Measurements from ENCODE around the gene RAMACL. TPM values are rescaled to one million over a fixed set of nuclear protein-coding genes. Genes with fewer than 3 reads are reported as not detected.

RAMACL gene
- total RNA-seq, 1 donor from 2014 or later, result 0.85 TPM

DNA sequence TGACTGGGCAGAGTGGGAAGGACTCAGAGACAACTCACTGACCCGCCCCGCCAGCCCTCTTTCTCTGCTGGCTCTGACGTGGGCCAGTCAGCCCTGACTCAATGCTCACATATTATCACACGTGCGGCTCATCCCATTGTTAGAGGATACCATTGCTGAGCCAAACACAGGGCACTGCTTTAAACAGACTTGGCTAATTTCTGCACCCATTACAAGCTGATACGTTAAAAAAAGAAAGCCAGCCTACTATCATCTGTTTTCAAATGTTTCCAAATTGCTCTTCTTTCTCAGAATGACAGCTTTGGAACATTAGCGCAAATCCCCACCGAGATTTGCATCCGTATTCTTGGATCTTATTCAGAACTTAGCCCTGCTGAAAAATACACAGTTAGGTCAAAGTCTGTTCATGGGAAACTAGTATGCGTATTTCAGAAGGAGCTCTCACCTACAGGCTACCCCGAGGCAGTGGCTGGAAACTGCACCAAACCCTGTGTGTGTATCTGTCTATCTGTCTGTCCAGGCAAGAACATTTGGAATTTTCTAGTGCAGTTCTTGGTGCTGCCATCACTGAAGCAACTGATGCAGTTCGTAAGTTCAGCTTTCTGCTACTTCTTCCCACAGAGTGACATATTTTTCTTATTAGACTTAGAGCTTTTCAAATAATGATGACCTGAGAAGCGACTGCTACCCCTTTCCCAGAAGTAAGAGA lies 32.8 kb downstream of the RAMACL start:
- no peak overlapping the region for H3K4me3 Mint-ChIP-seq
- H3K9me3 Mint-ChIP-seq, result peaks cover 5% of the 10 kb centered on the region
- TF ChIP-seq, protein P1, sequence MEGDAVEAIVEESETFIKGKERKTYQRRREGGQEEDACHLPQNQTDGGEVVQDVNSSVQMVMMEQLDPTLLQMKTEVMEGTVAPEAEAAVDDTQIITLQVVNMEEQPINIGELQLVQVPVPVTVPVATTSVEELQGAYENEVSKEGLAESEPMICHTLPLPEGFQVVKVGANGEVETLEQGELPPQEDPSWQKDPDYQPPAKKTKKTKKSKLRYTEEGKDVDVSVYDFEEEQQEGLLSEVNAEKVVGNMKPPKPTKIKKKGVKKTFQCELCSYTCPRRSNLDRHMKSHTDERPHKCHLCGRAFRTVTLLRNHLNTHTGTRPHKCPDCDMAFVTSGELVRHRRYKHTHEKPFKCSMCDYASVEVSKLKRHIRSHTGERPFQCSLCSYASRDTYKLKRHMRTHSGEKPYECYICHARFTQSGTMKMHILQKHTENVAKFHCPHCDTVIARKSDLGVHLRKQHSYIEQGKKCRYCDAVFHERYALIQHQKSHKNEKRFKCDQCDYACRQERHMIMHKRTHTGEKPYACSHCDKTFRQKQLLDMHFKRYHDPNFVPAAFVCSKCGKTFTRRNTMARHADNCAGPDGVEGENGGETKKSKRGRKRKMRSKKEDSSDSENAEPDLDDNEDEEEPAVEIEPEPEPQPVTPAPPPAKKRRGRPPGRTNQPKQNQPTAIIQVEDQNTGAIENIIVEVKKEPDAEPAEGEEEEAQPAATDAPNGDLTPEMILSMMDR (conservative IDR thresholded peaks at IDR 0.05), result no peak
- no peaks in the 10 kb centered on the region for H3K27me3 Mint-ChIP-seq
- peaks cover 12% of the 10 kb centered on the region for H3K4me1 Mint-ChIP-seq (ENCODE audit: unreplicated experiment)
- no peak overlapping the region for H3K27ac Mint-ChIP-seq
- peaks cover 6% of the 10 kb centered on the region for H3K36me3 Mint-ChIP-seq
- DNase-seq (ENCODE audit: extremely low spot score, unreplicated experiment), result no peak

DNA sequence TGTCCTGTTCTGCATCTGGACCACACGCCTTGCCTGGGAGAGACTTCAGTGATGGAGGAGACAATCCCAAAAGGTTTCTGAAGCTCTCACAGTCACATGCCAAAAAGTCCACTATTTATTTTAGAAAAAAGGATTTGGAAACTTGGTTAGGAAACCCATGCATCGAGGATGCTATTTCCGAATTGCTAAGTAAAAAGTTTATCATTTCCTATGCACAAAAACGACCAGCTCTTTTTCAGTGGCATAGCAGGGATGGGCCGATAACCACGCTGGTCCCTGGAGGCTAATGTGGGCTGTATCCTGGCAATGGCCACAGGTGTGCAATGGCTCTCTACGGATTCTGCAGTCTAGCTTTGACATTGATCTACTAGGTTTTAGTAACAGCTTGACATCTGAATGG lies 33.9 kb downstream of the RAMACL start:
- DNase-seq (ENCODE audit: extremely low spot score, unreplicated experiment), result no peak
- TF ChIP-seq, protein P1 (conservative IDR thresholded peaks at IDR 0.05), result no peak
- Mint-ChIP-seq H3K27ac (no peak overlapping the region), H3K27me3 (no peaks in the 10 kb centered on the region), H3K36me3 (peaks cover 11% of the 10 kb centered on the region), H3K9me3 (peaks cover 5% of the 10 kb centered on the region), H3K4me3 (no peak overlapping the region), H3K4me1 (ENCODE audit: unreplicated experiment) (peaks cover 12% of the 10 kb centered on the region)

DNA sequence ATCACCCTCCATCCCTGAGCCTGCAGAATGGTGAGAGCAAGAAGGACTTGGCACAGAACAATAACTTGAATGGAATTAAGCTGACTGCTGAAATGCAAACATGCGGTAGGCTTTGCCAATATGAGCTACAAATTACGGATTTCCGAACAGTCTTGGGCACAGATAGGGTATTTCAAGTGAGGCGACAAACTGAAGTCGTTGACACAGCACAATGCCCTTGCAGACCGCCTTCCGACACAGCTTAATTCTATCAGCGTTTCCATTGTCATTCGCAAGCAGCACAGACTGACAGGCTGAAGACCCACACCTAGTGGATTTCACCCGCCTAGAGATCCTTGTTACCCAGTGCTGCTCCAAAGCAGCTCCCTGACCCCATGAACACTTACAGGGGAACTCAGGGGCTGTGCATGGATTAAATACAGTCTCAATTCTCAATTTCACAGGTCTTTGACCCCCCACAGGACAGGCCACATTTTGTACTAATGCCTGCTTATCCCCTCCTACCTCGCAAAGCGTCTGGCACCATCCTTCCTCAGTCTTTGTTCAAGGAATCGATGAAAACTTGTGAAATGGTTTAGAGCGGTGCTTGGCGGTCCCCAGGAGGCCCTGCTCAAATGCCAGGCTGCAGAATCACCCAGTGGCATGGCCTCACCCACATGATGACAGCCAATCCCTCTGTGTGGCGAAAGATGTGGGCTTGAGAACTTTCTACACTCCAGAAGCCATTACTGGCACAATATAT lies 34.6 kb downstream of the RAMACL start:
- TF ChIP-seq, protein P1 (conservative IDR thresholded peaks at IDR 0.05), result no peak
- Mint-ChIP-seq H3K4me1 (ENCODE audit: unreplicated experiment) (peaks cover 12% of the 10 kb centered on the region), H3K36me3 (peaks cover 11% of the 10 kb centered on the region), H3K9me3 (peaks cover 5% of the 10 kb centered on the region), H3K27ac (no peak overlapping the region), H3K4me3 (no peak overlapping the region), H3K27me3 (no peaks in the 10 kb centered on the region)
- DNase-seq (ENCODE audit: extremely low spot score, unreplicated experiment), result no peak

DNA sequence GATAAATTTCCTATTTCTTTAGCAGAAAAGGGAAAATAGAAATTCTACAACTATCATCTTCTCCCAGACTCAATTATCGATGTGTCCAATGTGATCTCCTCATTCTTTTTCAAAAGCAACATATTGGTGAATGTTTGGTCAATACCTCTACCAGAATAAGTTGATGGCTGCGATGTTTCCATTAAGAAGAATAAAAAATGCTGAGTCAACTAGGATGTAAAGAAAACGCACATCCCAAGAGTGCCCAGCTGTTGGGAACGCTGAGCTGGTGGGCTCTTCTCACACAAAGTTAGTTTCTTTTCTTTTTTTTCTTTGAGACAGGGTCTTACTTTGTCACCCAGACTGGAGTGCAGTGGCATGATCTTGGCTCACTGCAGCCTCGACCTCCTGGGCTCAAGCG lies 39.8 kb downstream of the RAMACL start:
- TF ChIP-seq, protein P1 (conservative IDR thresholded peaks at IDR 0.05), result no peak
- Mint-ChIP-seq H3K27ac (no peak overlapping the region), H3K27me3 (no peaks in the 10 kb centered on the region)

DNA sequence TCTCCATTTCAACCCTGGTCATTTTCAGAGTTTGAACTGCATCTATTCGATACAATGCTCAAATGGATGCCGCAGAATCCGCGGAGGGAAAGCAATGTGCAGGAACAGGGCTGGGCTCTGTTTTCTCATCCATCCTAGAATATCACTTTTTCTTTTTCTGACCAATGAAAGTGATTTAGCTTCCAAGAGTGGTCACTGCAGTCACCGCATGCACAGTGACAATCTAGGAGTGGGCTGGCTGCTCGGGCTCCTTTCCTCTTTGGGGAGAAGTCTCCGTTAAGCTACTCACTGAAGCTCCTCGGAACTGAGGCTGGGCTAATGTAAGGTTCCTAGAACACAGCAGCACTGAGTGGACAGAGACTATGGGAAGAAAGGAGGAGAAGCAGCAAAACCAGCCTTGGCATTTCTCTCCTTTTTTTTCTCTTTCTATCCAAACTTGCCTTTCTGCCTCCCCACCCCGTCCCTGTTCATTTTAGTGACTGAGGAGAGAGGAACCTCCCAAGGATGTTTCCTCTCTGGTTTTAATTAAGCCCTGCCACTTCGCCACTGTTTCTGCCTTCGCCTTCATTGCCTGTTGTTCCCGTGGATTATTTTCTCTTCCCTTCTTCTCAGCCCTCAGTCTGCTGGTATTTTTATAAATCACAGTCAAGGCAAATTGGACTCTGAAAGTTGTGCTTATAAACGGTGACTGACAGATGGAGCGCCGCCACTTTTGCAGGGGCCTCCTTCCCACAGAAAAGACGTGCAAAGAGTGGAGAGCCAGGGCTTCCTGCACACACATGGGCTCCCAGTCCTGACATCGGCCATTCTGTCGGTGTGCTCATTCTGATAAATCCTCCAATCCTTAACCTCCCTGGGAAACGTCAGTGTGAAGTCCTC lies 41.1 kb downstream of the RAMACL start:
- no peaks in the 10 kb centered on the region for H3K9me3 Mint-ChIP-seq
- H3K27me3 Mint-ChIP-seq, result no peaks in the 10 kb centered on the region
- DNase-seq (ENCODE audit: extremely low spot score, unreplicated experiment), result no peak
- H3K27ac Mint-ChIP-seq, result no peak overlapping the region
- TF ChIP-seq, protein P1 (conservative IDR thresholded peaks at IDR 0.05), result no peak
- no peak overlapping the region for H3K4me3 Mint-ChIP-seq
- peaks cover 24% of the 10 kb centered on the region for H3K4me1 Mint-ChIP-seq (ENCODE audit: unreplicated experiment)
- peaks cover 8% of the 10 kb centered on the region for H3K36me3 Mint-ChIP-seq

More for the DNA sequence above, 39.8 kb downstream of the RAMACL start:
- DNase-seq (ENCODE audit: extremely low spot score, unreplicated experiment), result no peak
- Mint-ChIP-seq H3K4me1 (ENCODE audit: unreplicated experiment) (peaks cover 15% of the 10 kb centered on the region), H3K36me3 (peaks cover 11% of the 10 kb centered on the region), H3K4me3 (no peak overlapping the region), H3K9me3 (no peaks in the 10 kb centered on the region)

Data from type B pancreatic cell (in vitro differentiated cells).